AG04449 (cell line): ENCODE measurements around the gene DMXL2.

Experiments
- CTCF ChIA-PET: fragments of 350-600 bp; formaldehyde crosslinking; extraction: SDS; loops from one replicate; lab custom pipeline; 2021; ENCODE audit warnings: antibody characterized with exemption; lab: Yijun Ruan, JAX
- POLR2A ChIA-PET: fragments of 400-600, 350-600 bp; formaldehyde crosslinking; extraction: SDS; loops from one replicate; lab custom pipeline; 2020; ENCODE audit warnings: antibody characterized with exemption, inconsistent platforms; lab: Yijun Ruan, JAX
- DNase-seq: peaks from one replicate; pipeline ENCODE4 v3.0.0-alpha.2; 2010; ENCODE audit warnings: low read depth, low spot score
- H3K4me3 ChIP-seq: 2 replicates; pipeline ENCODE4 v1.5.1; 2011; ENCODE audit warnings: low read depth, mild to moderate bottlenecking, control low read depth, low read length
- CTCF ChIP-seq: IDR thresholded peaks from one replicate; pipeline ENCODE4 v1.5.1; 2011; ENCODE audit warnings: mild to moderate bottlenecking, moderate library complexity, low read length, control low read depth, inconsistent platforms; ENCODE audit not compliant: insufficient read depth; ENCODE audit errors: missing control alignments

The DMXL2 gene

DNA sequence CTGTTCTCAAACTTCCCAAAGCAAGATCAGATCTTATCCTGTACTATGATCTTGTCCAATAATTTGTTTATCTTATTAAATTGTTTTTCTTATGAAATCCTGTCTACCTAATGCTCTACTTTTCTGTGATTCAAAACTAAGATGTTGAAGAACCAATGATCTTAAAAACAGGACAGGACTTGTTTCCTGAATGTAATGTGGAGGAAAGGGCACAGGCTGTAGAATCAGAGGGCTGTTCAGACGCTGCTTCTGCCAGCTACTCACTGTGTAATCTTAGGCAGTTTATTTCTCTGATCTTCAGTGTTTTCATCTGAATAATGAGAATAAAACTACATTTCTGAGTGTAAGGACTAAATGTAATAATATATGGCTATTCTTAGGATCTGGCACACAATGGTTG, 20.1 kb upstream of the DMXL2 start:
- ChIA-PET CTCF (no interaction called here), POLR2A (no interaction called here)
- no peak overlapping the region for H3K4me3 ChIP-seq
- no peak for DNase-seq
- TF ChIP-seq CTCF: no peak

DNA sequence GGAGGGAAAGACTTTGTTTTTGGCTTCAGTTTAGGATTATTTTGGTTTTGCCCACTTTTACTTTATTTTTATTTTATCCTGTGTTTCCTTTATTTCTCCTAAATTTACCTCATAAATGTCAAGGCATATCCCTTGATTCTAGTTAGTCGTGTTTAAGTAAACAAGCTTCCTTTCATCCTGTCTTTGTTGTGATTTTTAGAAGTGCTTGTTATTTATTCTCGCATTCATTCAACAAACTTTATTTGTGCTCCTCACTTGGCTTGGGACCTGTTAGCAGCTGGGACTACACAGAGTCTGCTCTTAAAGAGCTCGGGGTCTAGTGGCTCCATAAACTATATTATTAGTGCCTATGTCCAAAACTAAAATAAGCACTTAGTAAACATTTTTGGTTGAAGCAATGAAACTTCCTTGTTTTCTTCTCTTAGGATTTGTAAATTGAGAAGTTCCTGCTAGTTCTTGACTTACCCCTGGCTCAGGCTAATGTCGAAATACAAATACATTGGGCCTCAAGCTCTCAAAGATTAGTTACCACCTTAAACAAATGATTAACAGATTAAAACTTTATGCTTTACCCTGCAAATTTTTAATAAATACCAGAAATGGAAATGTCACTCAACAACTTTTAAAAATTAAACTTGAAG, 19.0 kb upstream of the DMXL2 start:
- ChIA-PET POLR2A (no interaction called here), CTCF (interaction anchor here (1.3 to 1.5 kb wide), 2 partner anchors 8 to 135 kb away, joined by 10 to 12 read pairs; no protein-coding TSS in a partner anchor)
- no peak overlapping the region for H3K4me3 ChIP-seq
- DNase-seq: no peak
- no peak for TF ChIP-seq CTCF

- H3K4me3 ChIP-seq: no peak overlapping the region
- ChIA-PET POLR2A (no interaction called here), CTCF (interaction anchor here (1.2 to 2.4 kb wide), 3 partner anchors 15 to 549 kb away, joined by 3 to 11 read pairs (median 3); no protein-coding TSS in a partner anchor)
- DNase-seq: no peak
- no peak for TF ChIP-seq CTCF
Observed at GRCh38 chr15:51634591-51635198, 12.1 kb upstream of the DMXL2 start.

- TF ChIP-seq CTCF: no peak
- DNase-seq: no peak
- ChIA-PET POLR2A (no interaction called here), CTCF (interaction anchor here (1.2 kb wide), 1 partner anchor 21 kb away, joined by 4 read pairs; no protein-coding TSS in a partner anchor)
- no peak overlapping the region for H3K4me3 ChIP-seq
Observed at GRCh38 chr15:51629612-51630011, 7.0 kb upstream of the DMXL2 start.

DNA sequence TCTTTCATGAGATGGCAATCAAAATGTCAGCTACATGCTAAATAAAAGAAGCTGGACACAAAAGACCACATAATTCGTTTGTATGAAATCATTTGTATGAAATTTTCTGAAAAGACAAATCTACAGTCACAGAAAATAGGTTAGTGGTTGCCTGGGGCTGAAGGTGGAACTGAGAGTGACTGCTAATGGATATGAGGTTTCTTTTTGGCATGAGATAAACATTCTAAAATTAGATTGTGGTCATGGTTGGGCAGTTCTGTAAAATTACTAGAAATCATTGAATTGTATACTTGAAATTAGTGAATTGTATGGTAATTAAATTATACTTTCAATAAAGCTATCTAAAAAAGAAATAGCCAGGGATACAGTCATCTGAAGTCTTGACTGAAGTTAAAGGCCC, 2.7 kb upstream of the DMXL2 start:
- no peak for TF ChIP-seq CTCF
- ChIA-PET POLR2A (no interaction called here), CTCF (interaction anchor here (0.9 kb wide), 1 partner anchor 152 kb away, joined by 3 read pairs; no protein-coding TSS in a partner anchor)
- no peak for DNase-seq
- H3K4me3 ChIP-seq: no peak overlapping the region

DNA sequence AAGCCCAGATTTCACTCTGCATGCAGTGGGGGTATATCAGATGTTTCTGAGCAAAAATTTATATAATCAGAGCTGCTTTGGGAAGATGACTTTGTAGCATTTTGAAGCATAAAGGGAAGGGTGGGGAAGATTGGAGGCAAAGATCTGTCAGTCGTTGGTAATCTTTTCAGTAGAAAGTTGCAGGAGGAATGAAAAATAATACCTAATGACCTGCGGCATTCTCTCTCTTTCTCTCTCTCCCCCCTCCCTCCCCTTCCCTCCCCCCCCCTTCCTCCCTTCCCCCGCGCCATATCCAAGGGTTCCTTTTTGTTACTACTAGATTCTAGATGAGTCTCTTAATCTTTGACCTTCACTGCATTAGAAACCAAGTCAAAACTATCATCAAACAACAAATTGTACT, 1.5 kb upstream of the DMXL2 start:
- ChIA-PET POLR2A (no interaction called here), CTCF (interaction anchor here (0.8 kb wide), 1 partner anchor 153 kb away, joined by 4 read pairs; no protein-coding TSS in a partner anchor)
- no peak overlapping the region for H3K4me3 ChIP-seq
- no peak for DNase-seq
- no peak for TF ChIP-seq CTCF
